OCI-LY3 (cell line): Measurements from ENCODE around the gene PPEF1.

Experiments
- CTCF ChIP-seq: fragments of 200-600, 300-600 bp; sonication (generic); IDR thresholded peaks from 2 replicates; pipeline ENCODE4 v1.5.1; 2014; ENCODE audit warnings: antibody characterized with exemption, low read length, low read depth
- EZH2phosphoT487 ChIP-seq: fragments of 200-600 bp; shearing (Covaris generic); IDR thresholded peaks from 2 replicates; pipeline ENCODE4 v1.6.1; 2018; ENCODE audit warnings: antibody characterized with exemption, mixed run types, low read depth

- TF ChIP-seq CTCF (no peak), EZH2phosphoT487 (no peak)
These were observed 148.6 kb downstream of the PPEF1 start for GRCh38 chrX:18855919-18856644.
